Immature natural killer cell (primary cell): Measurements from ENCODE around the gene GPSM1. TPM values are rescaled to one million over a fixed set of nuclear protein-coding genes. Genes with fewer than 3 reads are reported as not detected.

Experiments
- DNase-seq, 3 donors: peaks; one replicate each; pipeline ENCODE4 v3.0.0; 2022; ENCODE audit warnings: mixed read lengths in 1 of 3
- H3K27ac Mint-ChIP-seq, 6 donors: one replicate each; pipeline ENCODE4 v1.8.0; 2020; ENCODE audit warnings: mixed read lengths in 6 of 6, mild to moderate bottlenecking in 5 of 6, inconsistent platforms in 4 of 6, moderate library complexity in 3 of 6
- H3K27me3 Mint-ChIP-seq, 3 donors: one replicate each; pipeline ENCODE4 v1.8.0; 2020 to 2021; ENCODE audit warnings: low read depth in 3 of 3, mild to moderate bottlenecking in 3 of 3, mixed read lengths in 3 of 3, moderate library complexity in 3 of 3, inconsistent platforms in 1 of 3
- H3K36me3 Mint-ChIP-seq, 3 donors: one replicate each; pipeline ENCODE4 v1.8.0; 2020; ENCODE audit warnings: mixed read lengths in 3 of 3, inconsistent platforms in 2 of 3, mild to moderate bottlenecking in 2 of 3
- H3K4me1 Mint-ChIP-seq, 2 donors: one replicate each; pipeline ENCODE4 v1.8.0; 2020; ENCODE audit warnings: inconsistent platforms in 2 of 2, mild to moderate bottlenecking in 2 of 2, mixed read lengths in 2 of 2, moderate library complexity in 1 of 2
- H3K4me3 Mint-ChIP-seq, 5 donors: one replicate each; pipeline ENCODE4 v1.8.0; 2020; ENCODE audit warnings: mild to moderate bottlenecking in 5 of 5, mixed read lengths in 5 of 5, inconsistent platforms in 3 of 5, moderate library complexity in 3 of 5
- H3K9me3 Mint-ChIP-seq, 6 donors: one replicate each; pipeline ENCODE4 v1.8.0; 2020; ENCODE audit warnings: mild to moderate bottlenecking in 6 of 6, mixed read lengths in 6 of 6, inconsistent platforms in 4 of 6, moderate library complexity in 3 of 6
- polyA plus RNA-seq, 3 donors: library from polyadenylated mRNA; unstranded; fragments of 300-500 nt; fragmentation: Illumina TruSeq; gene quantifications; one replicate each; pipeline ENCODE4 v1.2.3, GENCODE V29; 2021

GPSM1 gene, protein sequence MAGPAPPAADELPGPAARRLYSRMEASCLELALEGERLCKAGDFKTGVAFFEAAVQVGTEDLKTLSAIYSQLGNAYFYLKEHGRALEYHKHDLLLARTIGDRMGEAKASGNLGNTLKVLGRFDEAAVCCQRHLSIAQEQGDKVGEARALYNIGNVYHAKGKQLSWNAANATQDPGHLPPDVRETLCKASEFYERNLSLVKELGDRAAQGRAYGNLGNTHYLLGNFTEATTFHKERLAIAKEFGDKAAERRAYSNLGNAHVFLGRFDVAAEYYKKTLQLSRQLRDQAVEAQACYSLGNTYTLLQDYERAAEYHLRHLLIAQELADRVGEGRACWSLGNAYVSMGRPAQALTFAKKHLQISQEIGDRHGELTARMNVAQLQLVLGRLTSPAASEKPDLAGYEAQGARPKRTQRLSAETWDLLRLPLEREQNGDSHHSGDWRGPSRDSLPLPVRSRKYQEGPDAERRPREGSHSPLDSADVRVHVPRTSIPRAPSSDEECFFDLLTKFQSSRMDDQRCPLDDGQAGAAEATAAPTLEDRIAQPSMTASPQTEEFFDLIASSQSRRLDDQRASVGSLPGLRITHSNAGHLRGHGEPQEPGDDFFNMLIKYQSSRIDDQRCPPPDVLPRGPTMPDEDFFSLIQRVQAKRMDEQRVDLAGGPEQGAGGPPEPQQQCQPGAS
- polyA plus RNA-seq, result 1 to 10 TPM in 1 of 3 donors, under 1 TPM in 1, not detected in 1; 0.43 to 1.3 TPM

DNA sequence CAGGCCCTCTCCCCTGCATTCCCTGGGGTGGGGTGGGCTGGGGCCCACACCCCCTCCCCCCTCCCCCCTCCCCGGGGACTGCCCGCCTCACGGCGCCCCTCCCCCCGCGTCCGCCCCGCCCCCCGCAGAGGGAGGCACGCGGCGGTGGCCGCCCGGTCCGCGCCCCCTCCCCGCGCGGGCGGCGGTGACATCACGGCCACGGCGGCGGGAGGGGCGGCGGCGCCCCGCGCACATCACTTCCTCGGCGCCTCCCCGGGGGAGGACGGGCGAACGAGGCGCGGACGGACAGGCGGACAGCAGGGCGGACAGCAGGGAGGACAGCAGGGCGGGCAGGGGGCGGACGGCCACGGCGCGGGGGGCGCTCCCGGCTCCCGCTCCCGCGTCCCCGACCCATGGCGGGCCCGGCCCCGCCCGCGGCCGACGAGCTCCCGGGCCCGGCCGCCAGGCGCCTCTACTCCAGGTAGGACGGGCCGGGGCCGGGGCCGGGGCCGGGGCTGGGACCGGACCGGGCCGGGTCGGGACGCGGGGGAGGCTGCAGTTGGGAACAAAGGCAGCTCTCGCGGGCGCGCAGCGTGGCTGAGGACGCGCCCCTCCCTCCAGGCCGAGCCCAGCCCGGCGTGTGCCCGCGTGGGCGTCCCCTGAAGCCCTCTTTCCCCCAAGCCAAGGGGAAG lies at the start of gene GPSM1:
Gene GPSM1 (plus strand): TSS at position 236 of the 671 bp plus-strand sequence. CDS start 157 bp downstream, at position 393.
- Mint-ChIP-seq H3K9me3 (no peaks in the 10 kb centered on the region), H3K27ac (no peak within 1 kb of the TSS), H3K4me3 (peak within 1 kb of the TSS; percentile 55 to 72 (median 60)), H3K4me1 (peaks cover 0 to 6% of the 10 kb centered on the region in 2 donors), H3K36me3 (no peaks in the 10 kb centered on the region), H3K27me3 (peaks cover 4 to 6% (median 5%) of the 10 kb centered on the region in 3 donors)
- DNase-seq, result peak; percentile 39 to 46 (median 43)

DNA sequence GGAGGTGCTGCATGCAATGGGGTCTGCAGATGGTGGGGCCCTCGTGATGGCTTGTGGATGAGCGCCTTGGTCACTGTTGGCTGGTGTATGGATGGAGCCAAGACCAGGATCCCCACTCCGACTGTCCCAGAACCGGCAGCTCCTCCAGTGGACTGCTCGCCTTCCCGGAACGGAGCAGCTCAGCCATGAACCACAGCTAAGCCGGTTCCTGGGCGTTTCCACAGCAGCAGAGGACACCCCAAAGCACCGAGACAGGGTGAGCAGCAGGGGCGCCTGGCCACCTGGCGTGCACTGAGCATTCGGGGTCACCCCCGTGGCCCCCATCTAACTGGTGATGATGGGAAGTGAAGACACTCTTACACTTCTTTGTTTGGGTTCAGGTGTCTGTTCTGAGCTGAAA lies 49.6 kb upstream of the GPSM1 start:
- Mint-ChIP-seq H3K9me3 (no peaks in the 10 kb centered on the region), H3K36me3 (no peaks in the 10 kb centered on the region), H3K4me3 (no peak overlapping the region)

DNA sequence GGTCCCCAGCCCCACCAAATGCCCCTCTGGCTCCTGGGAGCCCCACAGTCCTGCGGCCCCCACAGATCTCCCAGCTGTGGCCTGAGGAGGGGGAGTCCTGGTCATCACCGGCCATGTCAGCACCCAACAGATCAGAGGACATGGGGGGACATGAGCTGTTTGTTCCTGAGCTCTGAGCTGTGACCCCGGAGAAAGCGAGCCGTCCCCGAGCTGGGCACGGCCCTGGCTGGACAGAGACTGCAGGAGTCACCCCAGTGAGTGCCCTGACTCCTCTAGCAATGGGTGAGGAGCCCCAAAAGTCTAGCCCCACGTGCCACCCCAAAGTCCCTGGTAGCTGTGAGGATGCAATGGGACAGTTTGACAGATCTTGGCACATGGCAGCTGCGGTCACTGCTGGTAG lies 49.1 kb upstream of the GPSM1 start:
- Mint-ChIP-seq H3K27ac (no peak overlapping the region), H3K27me3 (peaks cover 0 to 7% (median 2%) of the 10 kb centered on the region in 3 donors), H3K4me3 (no peak overlapping the region), H3K9me3 (no peaks in the 10 kb centered on the region), H3K4me1 (peaks cover 0 to 2% of the 10 kb centered on the region in 2 donors), H3K36me3 (no peaks in the 10 kb centered on the region)
- DNase-seq, result no peak

More for the DNA sequence above, 49.6 kb upstream of the GPSM1 start:
- no peak for DNase-seq
- Mint-ChIP-seq H3K27me3 (peaks cover 0 to 7% (median 0%) of the 10 kb centered on the region in 3 donors), H3K27ac (no peak overlapping the region), H3K4me1 (peaks cover 0 to 2% of the 10 kb centered on the region in 2 donors)

DNA sequence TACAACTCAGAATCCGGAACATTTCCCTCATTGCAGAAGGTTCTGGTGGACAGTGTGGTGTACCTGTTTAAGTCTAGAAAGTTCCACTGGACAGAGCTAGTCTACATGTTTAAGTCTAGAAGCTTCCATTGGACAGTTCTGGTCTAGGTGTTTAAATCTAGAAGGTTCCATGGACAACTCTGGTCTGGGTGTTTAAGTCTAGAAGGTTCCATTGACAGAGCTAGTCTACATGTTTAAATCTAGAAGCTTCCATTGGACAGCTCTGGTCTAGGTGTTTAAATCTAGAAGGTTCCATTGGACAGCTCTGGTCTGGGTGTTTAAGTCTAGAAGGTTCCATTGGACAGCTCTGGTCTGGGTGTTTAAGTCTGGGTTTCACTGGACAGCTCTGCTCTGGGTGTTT lies 48.4 kb upstream of the GPSM1 start:
- DNase-seq, result no peak
- no peak overlapping the region for H3K27ac Mint-ChIP-seq
- H3K36me3 Mint-ChIP-seq, result no peaks in the 10 kb centered on the region
- no peak overlapping the region for H3K4me3 Mint-ChIP-seq
- no peaks in the 10 kb centered on the region for H3K9me3 Mint-ChIP-seq
- peaks cover 0 to 4% of the 10 kb centered on the region in 2 donors for H3K4me1 Mint-ChIP-seq
- peaks cover 2 to 7% (median 2%) of the 10 kb centered on the region in 3 donors for H3K27me3 Mint-ChIP-seq

DNA sequence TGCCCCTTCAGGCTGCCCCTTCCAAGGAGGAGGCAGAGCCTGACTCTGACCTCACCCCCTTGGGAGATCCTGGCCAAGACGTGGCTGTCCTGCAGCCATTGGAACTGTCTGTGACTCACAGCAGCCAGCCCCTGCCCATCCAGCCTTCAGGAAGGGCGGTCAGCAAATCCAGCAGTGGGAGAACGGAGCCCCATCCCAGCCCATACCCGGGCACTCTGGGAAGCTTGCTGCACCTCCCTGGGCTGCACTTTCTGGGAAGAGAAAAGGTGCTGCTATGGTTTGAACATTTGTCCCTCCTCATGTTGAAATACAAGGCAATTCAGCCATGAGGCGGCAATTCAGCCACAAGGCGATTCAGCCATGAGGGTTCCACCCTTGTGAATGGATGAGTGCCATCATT lies 47.9 kb upstream of the GPSM1 start:
- H3K36me3 Mint-ChIP-seq, result no peaks in the 10 kb centered on the region
- no peaks in the 10 kb centered on the region for H3K9me3 Mint-ChIP-seq
- H3K27me3 Mint-ChIP-seq, result peaks cover 2 to 7% (median 2%) of the 10 kb centered on the region in 3 donors
- H3K4me1 Mint-ChIP-seq, result peaks cover 0 to 4% of the 10 kb centered on the region in 2 donors
- H3K4me3 Mint-ChIP-seq, result no peak overlapping the region
- no peak overlapping the region for H3K27ac Mint-ChIP-seq
- no peak for DNase-seq

DNA sequence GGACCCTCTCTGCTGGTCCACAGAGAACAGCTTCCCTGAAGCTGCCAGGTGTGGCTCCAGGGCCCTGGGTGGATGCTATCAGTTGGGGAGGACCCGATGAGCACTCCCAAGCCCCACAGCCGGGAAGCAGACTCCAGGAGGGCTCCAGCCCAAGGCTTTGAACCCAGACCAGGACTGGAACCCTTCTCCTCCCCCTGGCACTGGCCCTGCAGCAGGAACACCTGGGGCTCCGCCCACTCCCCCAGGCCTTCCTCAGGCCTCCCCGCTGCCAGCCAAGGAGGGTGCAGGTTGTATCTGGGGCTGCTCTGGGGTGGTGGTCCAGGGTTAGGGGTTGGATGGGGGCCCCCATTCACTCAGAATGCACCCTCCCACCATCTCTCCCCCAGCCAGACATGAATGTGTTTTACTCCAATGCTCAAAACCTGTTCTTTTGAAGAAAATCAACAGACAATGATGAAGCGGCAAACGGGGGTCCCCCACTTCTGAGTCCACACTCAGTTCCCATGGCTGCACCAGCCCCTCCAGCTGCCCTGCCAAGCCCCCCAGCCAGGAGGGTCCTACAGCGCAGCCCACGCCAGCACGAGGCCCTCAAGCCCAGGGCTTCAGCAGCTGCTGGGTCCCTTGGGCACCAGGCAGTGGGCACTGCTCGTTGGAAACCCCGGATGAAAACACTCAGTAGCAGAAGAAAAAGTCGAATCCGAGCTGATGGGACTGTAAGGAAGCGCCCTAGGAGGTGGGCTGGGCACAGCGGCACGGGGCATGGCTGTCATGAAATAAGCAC lies 46.6 kb upstream of the GPSM1 start:
- Mint-ChIP-seq H3K9me3 (no peaks in the 10 kb centered on the region), H3K4me3 (no peak overlapping the region), H3K27me3 (peaks cover 2 to 4% (median 2%) of the 10 kb centered on the region in 3 donors), H3K4me1 (peaks cover 0 to 4% of the 10 kb centered on the region in 2 donors), H3K27ac (no peak overlapping the region), H3K36me3 (no peaks in the 10 kb centered on the region)
- DNase-seq, result no peak

DNA sequence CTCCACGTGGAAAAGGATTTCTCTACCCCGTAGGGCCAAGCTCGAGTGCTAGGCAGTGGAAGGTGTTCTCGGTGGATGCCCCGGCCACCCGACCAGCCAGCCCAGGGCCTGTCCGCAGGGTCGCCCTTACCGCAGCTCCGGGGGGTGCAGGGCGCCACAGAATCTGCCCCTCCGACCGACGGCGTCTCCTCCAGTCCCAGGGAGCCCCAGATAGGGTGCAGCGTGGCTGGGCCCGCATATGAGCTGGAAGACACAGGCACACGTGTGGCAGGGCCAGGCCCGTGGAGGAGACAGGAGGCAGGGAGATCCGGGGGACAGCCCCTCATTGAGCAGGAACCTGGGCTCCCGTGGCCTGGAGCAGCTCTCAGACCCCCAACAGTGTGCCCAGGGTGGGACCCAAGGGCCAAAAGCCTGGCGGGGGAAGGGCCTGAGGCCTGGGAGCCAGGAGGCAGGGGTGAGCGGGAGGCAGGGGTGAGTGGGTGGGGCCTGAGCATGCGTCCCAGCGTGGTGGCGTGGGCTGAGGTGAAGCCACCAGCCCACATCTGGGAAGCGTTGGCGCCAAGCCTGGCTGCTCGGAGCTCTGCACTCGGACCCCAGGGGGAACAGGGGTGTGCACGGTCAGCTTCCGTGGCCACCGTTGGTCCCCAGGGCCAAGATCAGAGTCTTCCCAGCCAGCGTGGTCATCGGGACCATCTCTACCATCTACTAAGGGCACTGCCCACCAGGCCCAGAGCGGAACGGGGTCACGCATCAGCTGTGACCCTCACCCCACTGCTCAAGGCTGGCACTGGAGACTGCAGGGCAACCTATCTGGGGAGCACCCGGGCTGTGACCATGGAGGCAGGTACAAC lies 45.7 kb upstream of the GPSM1 start:
- Mint-ChIP-seq H3K36me3 (no peaks in the 10 kb centered on the region), H3K27me3 (peaks cover 2 to 4% (median 2%) of the 10 kb centered on the region in 3 donors), H3K9me3 (no peaks in the 10 kb centered on the region), H3K4me1 (peaks cover 0 to 4% of the 10 kb centered on the region in 2 donors), H3K4me3 (no peak overlapping the region), H3K27ac (no peak overlapping the region)
- no peak for DNase-seq

DNA sequence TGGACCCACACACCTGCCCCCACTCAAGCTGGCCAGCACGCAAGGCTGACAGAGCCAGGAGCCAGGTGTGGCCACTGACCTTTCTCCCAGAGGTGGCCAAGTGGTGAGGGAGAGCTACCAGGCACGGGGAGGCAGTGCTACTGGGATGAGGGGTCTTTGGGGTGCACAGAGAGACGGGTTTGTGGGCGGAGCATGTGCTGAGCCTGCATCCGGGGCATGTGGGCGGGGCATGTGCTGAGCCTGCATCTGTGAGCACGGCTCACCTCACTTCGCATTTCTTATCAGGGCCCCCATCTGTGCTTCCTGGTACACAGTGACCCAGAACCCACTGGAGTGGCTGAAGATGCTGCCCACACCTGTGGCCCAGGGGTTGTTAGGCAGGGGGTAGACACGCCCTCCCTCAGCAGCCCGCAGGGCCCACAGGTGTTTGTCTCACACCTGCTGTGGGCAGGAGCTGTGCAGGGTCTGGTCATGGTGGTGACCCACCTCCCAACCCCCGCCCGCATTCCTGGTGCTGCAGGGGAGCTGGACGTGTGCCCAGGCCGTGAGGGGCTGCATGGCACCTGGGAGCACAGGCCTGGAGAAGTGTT lies 45.0 kb upstream of the GPSM1 start:
- Mint-ChIP-seq H3K4me1 (peaks cover 0 to 4% of the 10 kb centered on the region in 2 donors), H3K27me3 (peaks cover 2 to 4% (median 2%) of the 10 kb centered on the region in 3 donors), H3K36me3 (no peaks in the 10 kb centered on the region), H3K27ac (no peak overlapping the region), H3K9me3 (no peaks in the 10 kb centered on the region), H3K4me3 (no peak overlapping the region)
- no peak for DNase-seq

DNA sequence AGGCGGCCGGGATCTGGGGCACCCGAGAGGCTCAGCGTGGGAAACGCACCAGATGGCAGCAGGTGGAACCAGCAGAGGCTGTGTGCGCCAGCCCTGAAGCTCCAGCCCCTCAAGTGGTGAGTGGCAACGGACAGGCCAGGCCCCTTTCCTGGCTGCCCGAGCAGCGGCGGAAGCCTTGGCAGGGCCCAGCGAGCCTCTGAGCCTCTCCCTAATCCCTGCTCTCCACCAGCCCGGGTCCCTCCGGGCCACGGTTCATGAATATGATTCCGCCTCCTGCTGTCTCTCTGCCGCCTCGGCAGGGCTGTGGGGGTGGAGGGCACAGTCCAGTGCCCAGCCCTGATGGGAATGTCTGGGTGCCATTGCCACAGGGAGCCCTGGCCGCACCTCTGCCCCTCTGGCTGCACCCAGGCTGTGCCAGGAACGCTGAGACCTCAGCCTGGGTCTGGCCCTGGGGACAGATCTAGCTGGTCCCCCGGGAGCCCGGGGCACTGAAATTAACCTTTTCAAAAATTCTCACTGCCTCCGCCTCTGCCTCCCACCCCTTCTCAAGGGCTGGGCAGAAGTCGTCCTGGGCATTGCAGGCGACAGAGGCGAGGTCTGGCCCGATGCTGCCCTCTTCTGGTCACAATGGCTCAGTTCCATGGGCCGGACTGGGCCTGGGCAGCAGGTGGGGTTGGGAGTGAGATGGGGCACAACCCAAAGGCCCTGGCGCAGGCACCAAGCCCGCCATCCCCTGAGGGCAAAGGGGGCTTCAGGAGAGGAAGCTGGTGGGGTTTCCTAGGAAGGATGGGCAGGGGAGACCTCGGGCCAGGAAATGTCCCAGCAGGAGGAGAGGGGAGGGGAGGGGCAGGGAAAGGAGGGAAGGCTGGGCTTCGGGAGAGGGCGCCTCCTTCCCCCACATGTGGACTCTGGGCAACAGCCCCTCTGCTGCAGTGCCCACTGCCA lies 43.8 kb upstream of the GPSM1 start:
- Mint-ChIP-seq H3K9me3 (no peaks in the 10 kb centered on the region), H3K4me1 (peaks cover 0 to 4% of the 10 kb centered on the region in 2 donors), H3K27ac (no peak overlapping the region)

DNA sequence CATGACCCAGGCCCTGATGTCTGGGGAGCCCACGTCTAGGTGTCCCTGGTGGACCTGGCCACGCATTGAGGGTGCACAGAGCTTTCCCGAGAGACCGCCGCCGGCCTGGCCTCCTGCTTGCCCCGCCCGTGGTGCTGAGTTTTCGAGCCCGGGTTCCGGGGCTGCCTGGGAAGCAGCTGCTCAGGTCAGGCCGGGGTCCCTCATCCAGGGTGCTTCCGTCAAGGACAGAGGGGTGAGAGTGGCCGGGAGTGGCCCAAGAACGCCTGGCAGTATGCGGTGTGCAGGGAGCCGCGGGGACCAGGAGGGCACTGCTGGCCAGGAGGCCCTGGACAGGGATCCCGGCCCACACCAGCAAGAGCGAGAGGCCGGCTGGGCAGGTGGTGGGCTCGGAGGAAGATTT lies 43.0 kb upstream of the GPSM1 start:
- Mint-ChIP-seq H3K9me3 (no peaks in the 10 kb centered on the region), H3K27ac (no peak overlapping the region), H3K36me3 (no peaks in the 10 kb centered on the region), H3K4me3 (no peak overlapping the region), H3K4me1 (peaks cover 0 to 4% of the 10 kb centered on the region in 2 donors), H3K27me3 (peaks cover 2 to 4% (median 2%) of the 10 kb centered on the region in 3 donors)
- no peak for DNase-seq

More for the DNA sequence above, 43.8 kb upstream of the GPSM1 start:
- Mint-ChIP-seq H3K36me3 (no peaks in the 10 kb centered on the region), H3K27me3 (peaks cover 2 to 4% (median 2%) of the 10 kb centered on the region in 3 donors), H3K4me3 (no peak overlapping the region)
- peak; percentile 56 to 66 (median 60) for DNase-seq

DNA sequence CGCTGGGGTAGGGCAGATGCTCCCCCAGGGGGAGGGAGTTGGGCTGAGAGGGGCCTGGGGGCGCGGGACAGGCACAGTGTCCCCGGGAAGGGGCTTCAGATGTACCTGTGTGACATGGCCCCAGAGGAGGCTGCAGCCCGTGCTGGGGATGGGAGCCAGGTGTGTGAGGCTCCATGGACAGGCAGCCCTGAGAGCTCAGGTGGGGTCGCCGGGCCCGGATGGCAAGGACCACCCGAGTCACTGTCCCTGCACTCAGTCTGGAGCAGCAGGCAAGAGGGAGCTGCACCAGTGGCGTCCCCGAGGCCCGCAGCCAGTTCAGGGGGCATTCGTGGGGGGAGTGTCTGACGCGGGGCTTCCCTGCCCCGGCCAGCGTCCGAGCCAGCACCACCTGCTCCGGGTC lies 42.4 kb upstream of the GPSM1 start:
- Mint-ChIP-seq H3K27ac (no peak overlapping the region), H3K9me3 (no peaks in the 10 kb centered on the region), H3K27me3 (peaks cover 2 to 4% (median 2%) of the 10 kb centered on the region in 3 donors), H3K36me3 (no peaks in the 10 kb centered on the region), H3K4me3 (no peak overlapping the region), H3K4me1 (peaks cover 0 to 4% of the 10 kb centered on the region in 2 donors)
- no peak for DNase-seq
